ENCODE results near the gene ZDHHC17.

The ZDHHC17 gene

DNA sequence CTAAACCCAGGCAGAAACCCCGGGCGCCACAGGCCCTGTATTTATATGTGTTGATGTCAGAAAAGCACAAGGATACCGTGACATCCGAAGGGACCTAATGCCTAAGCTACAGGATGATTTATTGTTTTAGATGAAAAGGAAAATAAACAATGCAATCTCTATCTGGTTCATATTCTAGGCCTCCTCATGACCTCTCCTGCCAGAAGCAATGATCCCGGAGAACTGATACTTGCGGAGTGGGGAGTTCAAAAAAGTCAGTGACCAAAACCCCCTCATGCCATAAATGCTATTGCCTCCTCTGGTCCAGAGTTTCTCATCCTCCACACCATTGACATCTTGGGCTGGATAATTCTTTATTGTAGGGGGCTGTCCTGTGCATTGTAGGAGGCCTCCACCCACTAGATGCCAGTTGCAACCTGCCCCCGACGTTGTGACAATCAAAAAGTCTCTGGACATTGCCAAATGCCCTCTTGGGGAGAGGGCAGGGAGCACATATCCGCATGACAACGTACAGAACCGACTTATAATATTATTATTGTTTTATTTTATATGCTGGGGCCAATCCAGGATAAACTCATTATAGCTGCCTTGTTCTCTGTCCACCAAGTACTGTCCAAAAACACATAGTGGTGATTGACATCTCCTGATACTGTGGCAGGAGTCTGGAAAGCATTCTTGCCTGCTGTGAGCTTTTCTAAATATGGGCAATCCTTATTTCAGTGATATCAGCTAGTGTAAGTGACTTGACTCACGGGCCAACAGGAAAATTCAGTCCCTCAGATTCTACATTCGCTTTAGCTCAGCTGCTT lies 116.0 kb downstream of the ZDHHC17 start:
- DNase-seq: no peak

DNA sequence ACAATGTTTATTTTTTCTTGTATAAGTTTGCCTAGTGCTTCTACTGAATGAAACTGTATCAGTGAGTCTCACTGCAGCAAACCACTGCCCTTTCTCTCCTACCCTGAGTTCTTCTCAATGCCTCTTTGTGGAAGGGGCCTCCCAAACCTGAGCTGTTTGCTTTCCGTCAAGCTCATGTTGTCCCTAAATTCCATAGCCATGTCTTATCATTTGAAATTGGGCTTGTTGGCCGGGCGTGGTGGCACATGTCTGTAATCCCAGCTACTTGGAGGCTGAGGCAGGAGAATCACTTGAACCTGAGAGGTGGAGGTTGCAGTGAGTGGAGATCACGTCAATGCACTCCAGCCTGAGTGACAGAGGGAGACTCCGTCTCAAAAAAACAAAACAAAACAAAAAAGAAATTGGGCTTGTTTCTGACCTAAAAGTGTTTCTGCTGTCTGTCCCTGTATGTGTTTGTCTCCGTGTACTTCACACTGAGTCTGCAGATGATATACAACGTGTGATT lies 116.7 kb downstream of the ZDHHC17 start:
- no peak for DNase-seq

DNA sequence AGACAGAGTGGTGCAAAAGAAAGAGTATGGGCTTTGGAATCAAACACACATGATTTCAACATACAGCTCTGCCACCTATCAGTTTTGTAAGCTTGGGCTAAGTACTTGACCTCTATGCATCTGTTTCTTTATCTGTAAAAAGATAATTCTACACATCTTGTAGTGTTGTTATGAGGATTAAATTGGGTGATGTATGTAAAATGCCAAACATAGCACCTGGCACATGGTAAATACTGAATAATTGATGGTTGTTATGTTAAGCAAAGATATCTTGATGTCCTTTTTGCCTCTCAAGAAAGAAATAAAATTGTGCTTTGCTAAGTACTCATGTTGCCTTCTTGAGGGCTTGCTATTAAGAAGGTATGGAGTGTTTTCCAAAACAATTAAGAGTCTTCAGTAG lies 117.2 kb downstream of the ZDHHC17 start:
- DNase-seq: no peak

DNA sequence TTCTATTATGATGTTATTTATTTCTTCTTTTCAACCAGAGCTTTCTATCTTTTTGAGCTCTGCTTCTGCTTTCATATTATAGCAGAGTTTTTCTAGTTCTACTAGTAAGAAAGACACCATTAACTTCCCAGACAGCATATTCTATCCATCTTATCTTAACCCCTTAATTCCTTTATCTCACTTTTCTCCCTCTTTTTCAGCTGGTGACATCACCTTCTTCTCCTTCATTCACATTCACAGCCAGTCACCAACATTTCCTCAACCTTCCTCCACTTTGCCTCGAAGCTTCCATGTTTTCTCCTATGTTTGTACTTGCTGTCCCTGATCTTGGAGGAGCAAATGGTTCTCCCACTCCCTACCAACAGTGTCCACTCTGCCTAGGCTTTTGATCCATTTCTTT lies 118.5 kb downstream of the ZDHHC17 start:
- no peak for DNase-seq

DNA sequence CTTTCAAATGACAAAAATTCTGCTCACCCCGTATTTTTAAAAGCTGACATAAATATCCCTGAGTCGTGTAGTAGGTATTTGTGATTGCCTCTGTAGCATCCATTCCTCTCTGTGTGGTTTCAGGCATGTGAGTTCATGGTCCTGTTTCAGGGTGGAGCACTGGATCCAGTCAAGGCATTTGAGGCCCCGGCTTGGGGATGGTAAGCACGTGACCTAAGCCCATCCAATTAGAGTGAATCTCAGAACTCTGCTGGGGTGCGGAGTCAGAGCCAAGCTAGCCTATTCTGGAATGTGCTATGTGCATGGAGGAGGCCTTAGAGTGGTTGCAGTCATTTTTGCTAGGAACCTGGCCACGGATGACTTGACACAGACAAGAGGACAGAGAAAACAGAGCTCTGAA lies 119.2 kb downstream of the ZDHHC17 start:
- DNase-seq: no peak

DNA sequence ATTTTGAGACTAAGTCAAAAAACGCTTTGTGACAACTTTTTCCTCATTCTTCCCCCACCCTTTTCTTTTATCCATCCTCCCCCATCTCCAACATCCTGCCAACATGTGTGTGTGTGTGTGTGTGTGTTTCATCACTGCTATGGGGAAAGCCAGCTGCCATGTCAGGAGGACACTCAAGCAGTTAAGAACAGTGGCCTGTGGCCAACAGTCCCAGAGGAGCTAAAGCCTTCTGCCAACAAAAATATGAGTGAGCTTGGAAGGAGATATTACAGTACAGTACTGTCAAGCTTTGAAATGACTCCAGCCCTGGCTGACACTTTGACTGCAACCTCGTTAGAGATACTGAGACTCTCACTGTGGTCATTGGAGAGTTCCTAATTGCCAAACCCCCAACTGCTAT lies 119.9 kb downstream of the ZDHHC17 start:
- DNase-seq: no peak

DNA sequence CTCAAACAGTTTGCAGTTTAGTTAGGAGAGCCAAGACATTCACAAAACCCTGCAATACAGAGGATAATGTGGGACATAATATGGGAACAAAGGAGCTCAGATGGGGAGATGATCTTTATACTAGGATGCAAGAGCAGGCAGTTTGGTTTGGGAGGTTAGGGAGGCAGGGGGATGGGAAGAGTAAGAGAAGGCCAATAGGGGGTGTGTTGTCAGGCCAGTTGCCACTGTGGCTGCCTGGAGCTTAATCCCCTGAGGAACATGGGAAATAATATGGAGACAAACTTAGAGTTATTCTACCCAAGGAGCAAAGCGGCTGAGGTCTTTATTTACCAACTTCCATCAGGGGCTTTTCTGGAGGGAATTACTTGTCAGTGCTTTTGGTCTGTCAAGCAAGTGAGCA lies 124.9 kb downstream of the ZDHHC17 start:
- DNase-seq: no peak

DNA sequence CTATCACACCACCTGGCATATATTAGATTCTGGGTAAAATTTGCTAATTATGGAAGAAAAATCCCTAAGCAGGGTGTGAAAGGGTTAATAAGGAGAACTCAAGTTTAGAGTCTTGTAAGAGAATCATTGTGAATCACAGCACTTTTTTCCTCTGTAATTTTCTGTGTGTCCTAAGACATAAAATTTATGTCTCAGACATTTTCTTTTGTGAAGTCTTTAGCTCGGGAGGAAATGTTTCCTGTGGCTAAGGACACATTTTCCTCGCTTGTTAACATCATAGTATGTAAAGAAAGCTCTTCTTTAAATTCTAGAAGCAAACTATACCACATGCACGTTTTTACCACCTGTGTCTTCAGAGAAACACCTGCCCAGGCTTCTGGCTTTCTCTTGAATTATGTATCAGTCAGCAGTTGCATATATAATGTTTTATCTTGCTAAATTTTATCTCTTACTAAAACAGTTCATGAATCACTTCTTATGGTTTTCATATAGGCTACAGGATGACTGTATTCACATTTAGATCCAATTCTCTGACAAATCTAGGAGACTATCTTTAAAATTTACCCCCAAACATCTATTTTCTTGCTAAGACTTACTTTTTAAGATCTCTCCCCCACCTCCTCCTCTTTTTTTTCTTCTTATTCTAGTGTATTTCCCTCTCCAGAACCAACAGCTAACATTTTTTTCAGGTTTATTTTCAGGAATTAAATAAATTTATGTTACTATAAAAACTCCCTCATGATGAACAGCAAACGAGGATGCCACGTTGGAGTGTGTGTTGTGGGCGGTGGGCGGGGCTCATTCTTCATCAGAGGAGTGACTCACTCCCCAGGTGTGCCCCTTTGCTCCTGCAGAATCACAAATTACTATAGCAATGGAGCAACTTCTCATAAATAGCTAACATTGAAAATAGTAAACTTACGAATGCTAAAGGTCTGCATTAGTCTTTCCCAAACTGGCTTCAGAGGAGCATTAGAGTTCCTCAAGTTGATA lies 126.5 kb downstream of the ZDHHC17 start:
- DNase-seq: no peak

DNA sequence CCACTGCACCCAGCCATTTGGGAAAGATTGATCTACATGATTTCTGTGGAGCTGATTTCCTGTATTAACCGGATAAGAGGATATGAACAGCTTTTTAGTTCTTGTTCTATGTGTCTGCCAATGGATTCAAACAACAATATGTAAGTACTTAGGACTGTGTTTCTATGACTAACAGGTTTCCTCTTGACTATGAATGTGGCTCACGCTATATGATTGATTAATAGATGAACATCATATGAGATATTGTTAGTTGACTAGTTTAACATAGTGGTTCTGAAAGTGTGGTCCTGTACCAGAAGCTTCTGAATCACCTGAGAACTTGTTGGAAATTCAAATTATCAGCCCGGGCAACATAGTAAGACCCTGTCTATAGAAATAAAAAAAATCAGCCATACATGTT lies 127.7 kb downstream of the ZDHHC17 start:
- no peak for DNase-seq

DNA sequence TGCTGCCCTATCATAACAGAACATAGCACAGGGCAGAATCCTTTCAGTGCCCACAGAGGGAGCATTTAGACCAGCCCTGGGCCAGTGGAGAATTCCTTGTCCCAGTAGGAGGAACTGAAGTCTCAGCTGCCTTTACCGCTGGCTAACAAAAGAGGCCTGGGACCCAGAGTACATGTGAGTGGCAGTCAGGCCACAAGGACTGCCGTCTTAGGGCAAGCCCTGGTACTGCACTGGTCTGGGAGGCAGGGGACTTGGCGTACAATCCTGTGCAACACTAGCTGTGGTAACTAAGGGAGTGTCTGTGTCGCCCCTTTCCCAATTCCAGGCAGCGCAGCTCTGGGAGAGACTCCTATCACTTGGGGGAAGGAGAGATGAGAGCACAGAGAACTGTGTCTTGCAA lies 131.9 kb downstream of the ZDHHC17 start:
- DNase-seq: no peak

DNA sequence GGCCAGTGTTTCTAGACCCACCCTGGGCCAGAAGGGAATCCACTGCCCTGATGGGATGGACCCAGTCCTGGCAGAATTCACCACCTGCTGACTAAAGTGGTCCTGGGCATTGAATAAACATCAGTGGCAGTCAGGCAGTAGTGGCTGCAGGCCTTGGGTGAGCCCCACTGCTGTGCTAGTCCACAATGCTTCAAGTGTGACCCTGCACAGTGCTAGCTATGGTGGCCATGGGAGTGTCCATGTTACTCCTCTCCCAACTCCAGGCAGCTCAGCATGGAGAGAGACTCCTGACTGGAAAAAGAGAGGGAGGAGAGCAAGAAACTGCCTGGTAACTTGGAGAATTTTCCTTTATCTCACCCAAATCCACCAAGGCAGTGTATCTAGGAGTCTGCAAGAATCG lies 132.4 kb downstream of the ZDHHC17 start:
- DNase-seq: no peak

DNA sequence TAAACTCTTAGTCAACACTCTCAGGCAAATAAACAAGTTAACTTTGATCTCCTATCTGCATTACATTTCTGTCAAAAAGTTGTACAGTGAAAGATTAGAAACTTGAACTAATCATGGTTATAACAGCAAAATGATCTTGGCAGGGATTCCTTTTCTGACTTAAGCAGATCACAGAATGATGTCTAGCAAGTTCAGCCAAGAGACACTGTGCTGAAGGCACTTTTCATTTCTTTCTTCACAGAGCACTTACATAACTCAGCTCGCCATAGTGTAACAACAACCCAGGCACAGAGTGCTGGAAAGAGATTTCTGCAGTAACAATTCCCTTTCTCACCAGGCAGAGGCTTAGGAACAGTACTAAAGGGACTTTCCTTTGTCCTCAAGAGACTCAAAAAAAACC lies 134.5 kb downstream of the ZDHHC17 start:
- no peak for DNase-seq

DNA sequence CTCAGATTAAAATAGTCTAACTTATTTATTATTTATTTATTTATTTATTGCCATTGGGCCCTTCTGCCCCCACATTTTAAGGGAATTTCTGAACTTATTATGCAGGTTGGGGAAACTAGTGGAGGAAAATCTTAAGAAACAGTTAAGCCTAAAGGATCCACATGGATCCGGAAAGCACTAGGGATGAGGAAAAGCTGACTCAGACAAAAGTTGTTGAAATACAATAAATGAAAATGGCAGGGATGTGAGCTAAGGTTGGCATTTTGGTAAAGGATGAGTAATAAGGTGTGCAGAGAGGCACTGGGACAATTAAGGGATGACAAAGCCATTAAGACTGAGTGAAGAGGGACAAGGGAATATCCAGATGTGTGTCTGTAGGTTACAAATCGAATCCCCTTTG lies 135.6 kb downstream of the ZDHHC17 start:
- no peak for DNase-seq

DNA sequence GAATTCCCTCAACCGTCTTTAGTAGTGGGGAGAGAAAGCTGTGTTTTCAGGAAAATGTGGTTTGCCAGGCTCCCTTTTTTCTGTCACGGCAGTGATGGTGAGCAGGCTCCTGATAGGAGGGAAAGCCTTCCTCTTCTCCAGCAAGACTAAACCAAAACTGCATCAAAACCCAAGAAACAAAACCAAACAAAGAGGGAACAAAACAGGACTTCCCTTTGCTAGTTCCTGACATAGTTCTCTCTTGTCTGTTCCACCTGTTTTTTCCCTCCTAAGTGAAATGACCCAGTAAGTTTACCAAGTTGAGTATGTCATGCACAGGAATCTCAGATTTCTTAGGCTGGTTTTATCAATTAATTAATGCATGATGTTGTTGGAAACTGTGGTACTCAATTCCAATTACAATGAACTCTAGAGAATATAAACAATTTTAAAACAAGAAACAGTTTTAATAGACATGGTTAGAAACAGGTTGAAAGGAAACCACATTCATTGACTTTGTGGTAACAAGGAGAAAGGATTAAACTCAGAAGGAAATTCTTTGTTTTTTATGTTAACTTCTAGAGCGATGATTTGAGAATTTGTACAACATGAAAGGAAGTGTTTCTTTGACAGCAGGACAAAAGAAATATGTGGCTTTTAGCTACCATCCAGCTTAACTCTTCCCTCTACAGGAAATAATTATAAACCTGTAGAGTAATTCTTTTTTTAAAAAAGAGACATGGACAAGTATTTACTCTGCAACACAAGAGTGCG lies 137.9 kb downstream of the ZDHHC17 start:
- DNase-seq: peak; percentile 24

Measured in hematopoietic multipotent progenitor cell treated with erythropoietin and hydrocortisone succinate and interleukin-3 and kit ligand, for 4 days (in vitro differentiated cells).